GM23338 (cell line): ENCODE results near the gene ITPR2. TPM values are rescaled to one million over a fixed set of nuclear protein-coding genes. Genes with fewer than 3 reads are reported as not detected.

Experiments used
- ATAC-seq: fragments of 200-7000 bp; cut with Tn5 transposase; 3 replicates; pipeline ENCODE4 v1.9.1; 2020
- DNase-seq: peaks from one replicate; pipeline ENCODE4 v3.0.0-alpha.2; 2015; ENCODE audit warnings: low spot score
- H2AFZ ChIP-seq: fragments of 200-600 bp; sonication (generic); 2 replicates; pipeline ENCODE4 v1.8.0; 2016; ENCODE audit warnings: antibody characterized with exemption, mild to moderate bottlenecking, moderate library complexity
- H3F3A ChIP-seq: fragments of 200-600 bp; sonication (generic); replicated peaks from 2 replicates; pipeline ENCODE4 v1.8.0; 2017; ENCODE audit warnings: antibody characterized with exemption, mixed run types, low read depth
- H3K27ac ChIP-seq: fragments of 200-600 bp; sonication (generic); 2 replicates; pipeline ENCODE4 v1.6.1; 2016; ENCODE audit warnings: low read depth
- H3K27me3 ChIP-seq: fragments of 200-600 bp; sonication (generic); 2 replicates; pipeline ENCODE4 v1.8.0; 2016; ENCODE audit warnings: mild to moderate bottlenecking, mixed run types, moderate library complexity; ENCODE audit not compliant: insufficient read depth
- H3K36me3 ChIP-seq: fragments of 200-600 bp; sonication (generic); 2 replicates; pipeline ENCODE4 v1.8.0; 2016; ENCODE audit warnings: mild to moderate bottlenecking; ENCODE audit not compliant: insufficient read depth
- H3K4me1 ChIP-seq: fragments of 200-600 bp; sonication (generic); 2 replicates; pipeline ENCODE4 v1.8.0; 2016; ENCODE audit warnings: mild to moderate bottlenecking, moderate library complexity; ENCODE audit not compliant: insufficient read depth
- H3K4me2 ChIP-seq: fragments of 200-600 bp; sonication (generic); 2 replicates; pipeline ENCODE4 v1.7.1; 2017; ENCODE audit warnings: mixed run types
- H3K4me3 ChIP-seq: fragments of 200-600 bp; sonication (generic); 2 replicates; pipeline ENCODE4 v1.6.1; 2016; ENCODE audit warnings: mixed run types
- H3K79me2 ChIP-seq: fragments of 200-600 bp; sonication (generic); replicated peaks from 2 replicates; pipeline ENCODE4 v1.8.0; 2017; ENCODE audit warnings: mild to moderate bottlenecking; ENCODE audit not compliant: insufficient read depth
- H3K9me2 ChIP-seq: fragments of 200-600 bp; sonication (generic); 2 replicates; pipeline ENCODE4 v1.8.0; 2017; ENCODE audit not compliant: insufficient read depth
- H4K20me1 ChIP-seq: fragments of 200-600 bp; sonication (generic); replicated peaks from 2 replicates; pipeline ENCODE4 v1.8.0; 2017; ENCODE audit warnings: mild to moderate bottlenecking; ENCODE audit not compliant: insufficient read depth
- H3K27ac Mint-ChIP-seq: 2 replicates; pipeline ENCODE4 v1.8.0; 2020; ENCODE audit warnings: inconsistent platforms, mild to moderate bottlenecking, moderate library complexity, mixed read lengths
- H3K27me3 Mint-ChIP-seq: 3 replicates; pipeline ENCODE4 v1.8.0; 2022; ENCODE audit warnings: low read depth, mild to moderate bottlenecking, moderate library complexity, mixed read lengths, inconsistent platforms; ENCODE audit not compliant: insufficient read depth, poor library complexity
- H3K36me3 Mint-ChIP-seq: 3 replicates; pipeline ENCODE4 v1.8.0; 2021; ENCODE audit warnings: low read depth, mild to moderate bottlenecking, inconsistent platforms, moderate library complexity, mixed read lengths
- H3K4me1 Mint-ChIP-seq: 3 replicates; pipeline ENCODE4 v1.8.0; 2020; ENCODE audit warnings: mild to moderate bottlenecking, inconsistent platforms, mixed read lengths
- H3K4me3 Mint-ChIP-seq: 3 replicates; pipeline ENCODE4 v1.8.0; 2021; ENCODE audit warnings: moderate library complexity, mild to moderate bottlenecking, inconsistent platforms, mixed read lengths
- H3K9me3 Mint-ChIP-seq: 3 replicates; pipeline ENCODE4 v1.8.0; 2020; ENCODE audit warnings: moderate library complexity, mild to moderate bottlenecking, inconsistent platforms, mixed read lengths
- CREB1 ChIP-seq: fragments of 250-450 bp; sonication (Bioruptor Pico); IDR thresholded peaks from 2 replicates; pipeline ENCODE4 v1.5.0; 2020; ENCODE audit warnings: low read depth, mild to moderate bottlenecking, moderate library complexity
- CTCF ChIP-seq, 2 experiments: fragments of 200-600 bp in 1 of 2; sonication (generic) in 1 of 2; conservative IDR thresholded peaks; 2 replicates each; pipeline versions ENCODE4 v1.5.1 to v1.6.1; 2016 to 2017; ENCODE audit warnings: antibody characterized with exemption in 2 of 2, low read depth in 2 of 2, mild to moderate bottlenecking in 2 of 2, moderate library complexity in 1 of 2
- ETS1 ChIP-seq: IDR thresholded peaks from 2 replicates; pipeline ENCODE4 v1.6.1; 2016; ENCODE audit warnings: antibody characterized with exemption
- EZH2 ChIP-seq: fragments of 200-600 bp; sonication (generic); IDR thresholded peaks from one replicate; pipeline ENCODE4 v1.8.0; 2017; ENCODE audit warnings: antibody characterized with exemption, mild to moderate bottlenecking, low read depth; ENCODE audit not compliant: unreplicated experiment
- EZH2phosphoT487 ChIP-seq: fragments of 200-600 bp; sonication (generic); IDR thresholded peaks from one replicate; pipeline ENCODE4 v1.8.1; 2018; ENCODE audit warnings: antibody characterized with exemption; ENCODE audit not compliant: unreplicated experiment
- JUNB ChIP-seq: IDR thresholded peaks from one replicate; pipeline ENCODE4 v1.6.1; 2016; ENCODE audit warnings: antibody characterized with exemption; ENCODE audit not compliant: unreplicated experiment
- NANOG ChIP-seq: IDR thresholded peaks from 2 replicates; pipeline ENCODE4 v1.6.1; 2016; ENCODE audit warnings: antibody characterized with exemption, borderline replicate concordance
- POLR2AphosphoS5 ChIP-seq: IDR thresholded peaks from 2 replicates; pipeline ENCODE4 v1.6.1; 2016; ENCODE audit warnings: antibody characterized with exemption, low read depth
- STAT1 ChIP-seq: IDR thresholded peaks from one replicate; pipeline ENCODE4 v1.6.1; 2016; ENCODE audit warnings: antibody characterized with exemption; ENCODE audit not compliant: unreplicated experiment
- ZNF114 ChIP-seq: fragments of 250-450 bp; sonication (Bioruptor Pico); IDR thresholded peaks from 2 replicates; pipeline ENCODE4 v1.5.0; 2020; ENCODE audit warnings: mild to moderate bottlenecking, moderate library complexity
- ZNF331 ChIP-seq: fragments of 250-450 bp; sonication (Bioruptor Pico); IDR thresholded peaks from 2 replicates; pipeline ENCODE4 v1.5.0; 2020; ENCODE audit warnings: low read depth, mild to moderate bottlenecking, moderate library complexity
- ZNF462 ChIP-seq: fragments of 250-450 bp; sonication (Bioruptor Pico); IDR thresholded peaks from 2 replicates; pipeline ENCODE4 v1.5.0; 2020; ENCODE audit warnings: mild to moderate bottlenecking, moderate library complexity
- polyA plus RNA-seq: library from polyadenylated mRNA; unstranded; fragments of >200 nt; fragmentation: Nextera tagmentation; extraction: Ambion mirVana; gene quantifications from 2 replicates; pipeline ENCODE4 v1.2.1, GENCODE V29; 2016
- total RNA-seq: library from RNA; depleted of rRNA; stranded (reverse); fragments of >200 nt; shearing (Covaris generic); gene quantifications from 2 replicates; pipeline ENCODE4 v1.2.3, GENCODE V29; 2014
- TF ChIP-seq, protein P1 (sequence below): IDR thresholded peaks from one replicate; pipeline ENCODE4 v1.6.1; 2018; ENCODE audit warnings: antibody characterized with exemption; ENCODE audit not compliant: unreplicated experiment

ITPR2 gene
- total and polyA plus RNA-seq, 2 experiments from 2014 or later: 44.5 to 65.2 TPM

DNA sequence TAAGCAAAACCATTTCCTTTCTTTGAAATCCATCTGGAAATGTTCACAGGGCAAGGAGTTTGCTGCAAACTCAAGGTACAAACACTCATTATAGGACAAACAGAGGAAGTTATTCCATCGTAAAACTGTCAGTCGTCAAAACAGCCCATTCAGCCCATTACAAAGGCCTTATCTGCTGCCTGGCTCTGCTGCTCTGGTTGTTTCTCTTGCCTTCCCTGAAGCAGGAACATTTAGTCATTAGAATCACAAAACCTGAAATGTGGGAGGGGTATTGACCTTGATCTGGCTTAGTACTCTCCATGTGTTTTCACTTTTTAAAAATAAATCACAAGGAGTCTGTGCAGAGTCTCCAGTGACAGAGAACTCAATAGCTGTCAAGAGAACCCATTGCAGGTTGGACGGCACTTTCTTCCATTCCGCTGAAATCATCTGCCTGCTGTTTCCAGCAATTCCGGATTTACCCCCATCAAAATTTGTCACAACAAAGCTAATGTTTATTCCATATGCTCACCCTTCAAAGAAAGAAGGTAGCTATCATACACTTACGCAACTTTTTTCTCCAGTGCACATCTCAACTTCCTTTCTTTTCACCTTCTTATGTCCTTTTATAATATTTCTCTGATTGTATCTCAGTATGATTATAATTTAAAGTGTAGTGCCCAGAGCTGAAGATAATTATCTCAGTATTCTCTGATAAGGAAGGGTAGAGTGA, 24.6 kb upstream of the ITPR2 start:
- H3K27ac Mint-ChIP-seq: no peak overlapping the region
- H3K4me1 Mint-ChIP-seq: peaks cover 5% of the 10 kb centered on the region
- Histone ChIP-seq H3K27ac (no peak overlapping the region), H3K4me1 (peaks cover 9% of the 10 kb centered on the region; the same call in 1 of the 2 replicates), H3K9me2 (peaks cover 6% of the 10 kb centered on the region; the same call in 1 of the 2 replicates), H2AFZ (no peak overlapping the region; the same call in 1 of the 2 replicates), H4K20me1 (no peaks in the 10 kb centered on the region), H3K4me2 (no peak overlapping the region; the same call in 1 of the 2 replicates), H3K36me3 (no peaks in the 10 kb centered on the region), H3K79me2 (no peaks in the 10 kb centered on the region), H3K4me3 (no peak overlapping the region), H3F3A (no peaks in the 10 kb centered on the region), H3K27me3 (no peaks in the 10 kb centered on the region)
- H3K9me3 Mint-ChIP-seq: no peaks in the 10 kb centered on the region
- no peaks in the 10 kb centered on the region for H3K36me3 Mint-ChIP-seq
- no peaks in the 10 kb centered on the region for H3K27me3 Mint-ChIP-seq
- ATAC-seq (peak; percentile 51), DNase-seq (peak; percentile 38)
- TF ChIP-seq POLR2AphosphoS5: no peak
- no peak for TF ChIP-seq CTCF (conservative IDR thresholded peaks at IDR 0.05; ENCODE audit: low read depth in 2 of 2)
- TF ChIP-seq CREB1: no peak
- TF ChIP-seq ZNF462 (CRISPR knock-in tag): no peak
- TF ChIP-seq ZNF331 (CRISPR knock-in tag): no peak
- TF ChIP-seq ETS1: no peak
- no peak for TF ChIP-seq ZNF114 (CRISPR knock-in tag)
- no peak for TF ChIP-seq NANOG
- no peak for TF ChIP-seq STAT1
- TF ChIP-seq JUNB: no peak
- TF ChIP-seq, protein P1, sequence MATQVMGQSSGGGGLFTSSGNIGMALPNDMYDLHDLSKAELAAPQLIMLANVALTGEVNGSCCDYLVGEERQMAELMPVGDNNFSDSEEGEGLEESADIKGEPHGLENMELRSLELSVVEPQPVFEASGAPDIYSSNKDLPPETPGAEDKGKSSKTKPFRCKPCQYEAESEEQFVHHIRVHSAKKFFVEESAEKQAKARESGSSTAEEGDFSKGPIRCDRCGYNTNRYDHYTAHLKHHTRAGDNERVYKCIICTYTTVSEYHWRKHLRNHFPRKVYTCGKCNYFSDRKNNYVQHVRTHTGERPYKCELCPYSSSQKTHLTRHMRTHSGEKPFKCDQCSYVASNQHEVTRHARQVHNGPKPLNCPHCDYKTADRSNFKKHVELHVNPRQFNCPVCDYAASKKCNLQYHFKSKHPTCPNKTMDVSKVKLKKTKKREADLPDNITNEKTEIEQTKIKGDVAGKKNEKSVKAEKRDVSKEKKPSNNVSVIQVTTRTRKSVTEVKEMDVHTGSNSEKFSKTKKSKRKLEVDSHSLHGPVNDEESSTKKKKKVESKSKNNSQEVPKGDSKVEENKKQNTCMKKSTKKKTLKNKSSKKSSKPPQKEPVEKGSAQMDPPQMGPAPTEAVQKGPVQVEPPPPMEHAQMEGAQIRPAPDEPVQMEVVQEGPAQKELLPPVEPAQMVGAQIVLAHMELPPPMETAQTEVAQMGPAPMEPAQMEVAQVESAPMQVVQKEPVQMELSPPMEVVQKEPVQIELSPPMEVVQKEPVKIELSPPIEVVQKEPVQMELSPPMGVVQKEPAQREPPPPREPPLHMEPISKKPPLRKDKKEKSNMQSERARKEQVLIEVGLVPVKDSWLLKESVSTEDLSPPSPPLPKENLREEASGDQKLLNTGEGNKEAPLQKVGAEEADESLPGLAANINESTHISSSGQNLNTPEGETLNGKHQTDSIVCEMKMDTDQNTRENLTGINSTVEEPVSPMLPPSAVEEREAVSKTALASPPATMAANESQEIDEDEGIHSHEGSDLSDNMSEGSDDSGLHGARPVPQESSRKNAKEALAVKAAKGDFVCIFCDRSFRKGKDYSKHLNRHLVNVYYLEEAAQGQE: no peak
- no peak for TF ChIP-seq EZH2phosphoT487
- no peak for TF ChIP-seq EZH2
- no peak overlapping the region for H3K4me3 Mint-ChIP-seq
